CD4-positive, alpha-beta T cell treated with Interleukin-1 beta for 1 hour (primary cell): ENCODE measurements around the gene LCA5L.

ENCODE experiments used
- DNase-seq, 2 donors: peaks; one replicate each; pipeline ENCODE4 v3.0.0-alpha.2; 2020 to 2022

LCA5L gene

DNA sequence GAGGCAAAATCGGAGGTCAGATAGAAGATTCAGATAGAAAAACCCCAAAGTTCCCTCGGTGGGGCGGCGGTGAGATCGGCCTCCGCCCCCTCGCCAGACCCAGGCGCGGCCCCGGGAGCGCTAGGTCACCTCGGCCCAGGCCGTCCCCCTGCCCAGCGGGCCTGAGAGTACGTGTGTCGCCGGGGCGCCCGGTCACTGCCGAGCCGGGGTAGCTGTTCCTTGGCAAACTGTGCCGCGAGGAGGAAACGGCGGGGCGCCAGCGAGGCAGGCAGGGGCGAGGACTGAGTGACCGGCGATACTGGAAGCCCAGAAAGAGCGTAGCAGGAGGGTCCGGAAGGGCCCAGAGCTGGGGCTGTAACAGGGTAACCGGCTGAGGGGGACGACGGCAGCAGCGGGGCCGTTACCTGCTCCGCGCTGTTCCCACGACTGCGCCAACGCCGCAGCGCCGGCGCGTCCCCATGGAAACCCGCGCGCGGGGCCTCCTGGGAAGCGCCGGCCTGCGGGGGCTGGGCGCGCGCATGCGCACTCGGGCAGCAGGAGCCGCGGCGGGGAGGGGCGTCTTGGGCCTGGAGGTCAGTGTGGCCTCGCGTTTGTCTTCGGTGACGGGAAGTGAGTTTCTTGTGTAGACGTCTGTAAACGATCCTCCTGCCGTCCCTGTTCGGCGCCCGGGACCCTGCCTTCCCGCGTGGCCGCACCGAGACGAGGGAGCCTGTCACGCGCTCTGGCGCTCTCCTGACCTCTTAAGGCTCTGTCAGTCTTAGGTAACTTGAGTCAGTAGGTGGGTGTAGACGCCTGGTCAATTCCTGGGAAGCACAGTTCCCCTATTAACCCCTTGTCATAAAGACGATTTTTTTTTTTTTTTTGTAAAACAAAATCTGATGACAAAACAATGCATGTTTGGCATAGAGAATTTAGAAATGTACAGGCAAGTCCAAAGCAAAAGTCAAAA is at the start of gene LCA5L:
TSS of gene LCA5L (minus strand) at position 458 of the 949 bp plus-strand sequence. CDS start 17,285 bp downstream, outside the sequence.
- peak; percentile 93 for DNase-seq

DNA sequence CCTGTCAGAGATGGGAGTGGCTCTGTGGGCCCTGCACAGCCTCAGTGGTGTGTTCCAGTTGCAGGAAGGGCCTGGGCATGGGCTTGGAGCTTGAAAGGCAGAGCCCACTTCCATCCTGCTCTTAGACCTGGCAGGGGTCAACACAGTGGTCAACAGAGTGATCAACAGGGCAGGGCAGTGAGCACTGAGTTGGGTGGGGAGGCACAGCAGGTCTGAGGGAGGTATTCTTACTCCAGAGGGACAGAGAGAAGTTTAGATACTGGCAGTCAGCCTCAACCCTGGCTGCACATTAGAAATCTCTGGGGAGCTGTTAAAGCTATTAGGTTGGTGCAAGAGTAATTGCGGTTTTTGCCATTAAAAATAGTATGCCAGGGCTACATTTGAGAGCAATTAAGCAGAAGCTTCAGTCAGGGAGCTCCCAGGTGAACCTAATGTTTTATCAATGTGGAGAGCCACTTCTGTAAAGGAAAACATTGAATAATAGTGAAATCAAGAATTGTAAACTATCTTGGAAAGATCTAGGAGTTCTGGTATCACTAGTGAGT is 43.9 kb upstream of the LCA5L start:
- no peak for DNase-seq

DNA sequence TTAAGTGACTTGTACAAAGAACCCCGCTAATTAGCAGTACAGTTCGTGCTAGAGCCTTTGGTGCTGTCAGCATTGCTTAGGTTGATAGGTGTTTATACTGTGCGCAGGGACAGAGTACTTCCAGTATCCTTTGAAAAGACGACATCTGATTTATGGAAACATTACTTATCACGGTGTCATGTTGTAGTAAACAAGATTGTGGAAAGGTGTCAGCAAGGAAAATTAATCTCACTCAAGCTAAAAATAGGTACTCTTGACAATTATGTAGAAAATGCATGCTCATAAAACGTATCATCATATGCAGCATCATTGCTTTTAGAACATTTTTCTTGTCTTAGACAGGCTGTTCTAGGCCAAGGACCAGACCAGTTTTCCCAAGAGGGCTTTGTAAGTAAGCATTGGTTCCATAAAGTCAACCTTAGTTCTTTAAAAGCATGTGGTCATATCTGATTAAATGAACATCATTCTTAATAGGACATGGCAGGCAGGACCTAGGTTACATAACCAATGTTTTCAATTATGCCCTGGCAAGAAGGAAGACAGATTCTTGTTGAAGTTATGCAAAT is 39.2 kb upstream of the LCA5L start:
- no peak for DNase-seq

DNA sequence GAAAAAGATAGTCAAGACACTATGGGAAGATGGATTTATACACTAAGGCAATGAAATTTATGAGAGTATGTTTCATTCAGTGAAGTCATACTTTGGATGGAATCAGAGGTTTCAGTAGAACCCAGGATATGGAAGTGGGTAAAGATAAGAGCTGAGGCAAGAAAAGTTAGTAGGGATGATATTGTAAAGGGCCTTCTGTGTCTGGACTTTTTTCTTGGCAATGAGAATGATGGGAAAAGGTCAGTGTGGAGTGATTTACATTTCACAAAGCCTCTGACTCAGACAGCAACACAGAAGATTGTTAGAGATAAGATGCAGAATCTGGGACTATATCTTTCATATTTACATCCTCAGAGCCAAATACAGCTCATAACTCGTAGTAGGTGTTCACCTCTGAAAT is 38.3 kb upstream of the LCA5L start:
- DNase-seq: no peak

DNA sequence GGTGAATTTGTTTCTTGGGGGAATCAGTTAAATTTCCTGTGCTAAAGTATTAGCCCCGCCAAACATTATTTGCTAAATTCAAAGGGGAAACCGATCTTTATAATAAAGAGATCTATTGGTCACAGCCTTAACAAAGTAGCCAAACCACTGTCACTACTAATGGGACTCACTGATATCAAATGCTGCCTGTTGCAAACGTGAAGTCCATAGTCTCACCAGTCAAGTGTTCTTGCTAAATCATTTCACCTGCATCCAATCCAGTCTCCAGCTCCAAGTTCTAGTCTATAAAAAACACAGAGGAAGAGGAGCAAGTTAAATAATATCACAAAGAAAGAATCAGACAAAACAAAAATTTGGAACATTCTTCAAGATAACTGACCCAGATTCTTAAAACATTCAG is 36.3 kb upstream of the LCA5L start:
- DNase-seq: no peak

DNA sequence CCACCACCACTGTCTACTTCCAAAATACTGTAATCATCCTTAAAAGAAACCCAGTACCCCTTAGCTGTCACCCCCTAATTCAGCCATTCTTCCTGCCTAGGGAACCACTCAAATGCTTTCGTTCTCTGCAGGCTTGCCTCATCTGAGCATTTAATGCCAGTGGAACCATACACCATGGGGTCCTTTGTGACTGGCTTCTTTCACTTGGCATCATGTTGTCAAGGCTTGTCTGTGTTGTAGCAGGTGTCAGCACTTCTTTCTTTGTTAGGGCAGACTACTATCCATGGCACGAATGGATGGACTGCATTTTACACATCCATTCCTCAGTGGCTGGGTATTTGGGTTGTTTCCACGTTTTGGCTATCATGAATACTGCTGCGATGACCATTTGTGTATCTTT is 34.7 kb upstream of the LCA5L start:
- DNase-seq: no peak

DNA sequence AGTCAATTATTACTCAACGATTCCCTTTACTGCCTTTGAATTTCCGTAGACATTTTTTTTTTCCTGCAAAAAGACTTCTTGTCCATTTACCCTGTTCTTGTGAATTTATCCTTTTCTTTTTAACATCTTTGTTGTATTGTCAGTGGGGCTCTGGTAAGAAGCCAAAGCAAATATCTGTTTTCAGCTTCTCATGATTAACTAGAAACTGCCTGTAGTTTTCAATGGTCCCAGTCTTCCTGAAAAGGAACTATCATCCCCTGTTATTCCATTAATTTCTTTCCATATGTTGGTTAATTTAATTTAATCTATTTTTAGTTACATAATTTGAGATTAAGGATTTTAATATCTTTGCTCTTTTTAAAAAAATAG is 34.2 kb upstream of the LCA5L start:
- no peak for DNase-seq

DNA sequence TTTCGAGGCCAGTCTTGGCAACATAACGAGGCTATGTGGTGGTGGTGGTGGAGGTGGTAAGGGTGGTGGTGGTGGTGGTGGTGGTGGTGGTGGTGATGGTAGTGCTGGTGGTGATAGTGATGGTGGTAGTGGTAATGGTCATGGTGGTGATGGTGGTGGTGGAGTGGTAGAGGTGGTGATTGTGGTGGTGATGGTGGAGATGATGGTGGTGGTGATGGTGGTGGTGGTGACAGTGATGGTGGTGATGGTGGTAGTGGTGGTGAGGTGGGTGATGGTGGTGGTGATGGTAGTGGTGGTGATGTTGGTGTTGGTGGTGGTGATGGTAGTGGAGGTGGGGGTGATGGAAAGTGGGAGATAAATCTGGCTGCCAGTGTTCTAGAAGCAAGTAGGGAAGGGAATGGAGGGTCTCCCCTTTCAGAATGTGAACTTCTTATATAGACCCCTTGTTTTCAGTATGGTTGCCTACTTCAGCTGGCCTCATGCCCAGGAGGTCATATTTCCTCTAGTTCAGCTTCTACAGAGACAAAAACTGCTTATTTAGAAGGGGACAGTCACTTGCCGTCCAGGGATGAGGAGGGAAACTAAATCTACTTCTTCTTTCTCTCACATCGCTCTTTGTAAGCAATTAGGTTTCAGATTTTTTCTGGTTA is 33.7 kb upstream of the LCA5L start:
- no peak for DNase-seq

DNA sequence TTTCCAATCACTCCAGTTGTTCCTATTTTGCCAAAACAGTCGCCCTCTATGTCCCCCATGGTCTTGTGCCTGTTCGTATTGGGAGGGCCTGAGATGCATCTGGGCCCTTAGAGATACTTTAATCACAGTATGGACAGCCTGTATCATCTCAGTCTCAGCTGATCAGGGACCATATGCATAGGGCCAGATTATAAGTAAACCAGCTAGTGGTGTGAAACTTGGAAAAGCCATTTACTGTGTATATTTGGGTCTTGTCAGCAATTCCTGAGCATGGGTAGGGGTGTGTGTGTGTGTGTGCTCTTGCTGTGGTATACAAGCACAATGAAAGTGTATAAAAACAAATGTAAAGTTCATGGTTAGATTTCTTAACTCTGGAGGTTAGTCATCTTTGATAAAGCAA is 29.0 kb upstream of the LCA5L start:
- no peak for DNase-seq

DNA sequence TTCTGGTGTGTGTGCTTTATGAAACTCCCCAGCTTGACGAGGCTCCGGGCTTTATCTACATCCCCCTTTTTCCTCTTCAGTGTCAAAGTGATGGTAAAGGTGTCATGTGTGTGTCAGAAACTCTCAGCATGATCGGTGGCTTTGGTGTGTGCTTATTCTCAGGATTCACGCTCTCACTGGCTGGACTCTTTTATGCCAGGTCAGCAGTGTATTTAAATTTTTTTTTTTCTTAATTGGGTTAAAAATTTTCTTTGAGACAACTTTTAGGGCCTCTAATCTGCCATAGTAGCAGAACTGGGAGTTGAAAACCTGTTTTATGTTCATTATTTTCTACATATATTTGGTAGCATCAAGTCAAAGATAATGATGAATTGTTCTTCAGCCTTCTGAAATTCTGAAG is 27.2 kb upstream of the LCA5L start:
- no peak for DNase-seq

DNA sequence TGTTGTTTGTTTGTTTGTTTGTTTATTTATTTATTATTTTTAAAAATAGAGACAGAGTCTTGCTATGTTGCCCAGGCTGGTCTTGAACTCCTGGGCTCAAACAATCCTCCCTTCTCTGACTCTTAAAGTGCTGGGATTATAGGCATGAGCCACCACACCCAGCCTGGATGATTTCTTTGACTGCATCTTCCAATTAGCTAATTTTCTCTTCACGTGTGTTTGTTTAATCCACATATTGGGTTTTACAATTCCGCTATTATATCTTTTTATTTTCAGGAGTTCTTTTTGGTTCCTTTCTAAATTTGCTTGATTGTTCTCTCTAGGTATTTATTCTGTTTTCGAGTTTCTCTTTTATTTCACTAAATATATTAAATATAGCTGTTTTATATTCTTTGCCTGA is 26.0 kb upstream of the LCA5L start:
- no peak for DNase-seq

DNA sequence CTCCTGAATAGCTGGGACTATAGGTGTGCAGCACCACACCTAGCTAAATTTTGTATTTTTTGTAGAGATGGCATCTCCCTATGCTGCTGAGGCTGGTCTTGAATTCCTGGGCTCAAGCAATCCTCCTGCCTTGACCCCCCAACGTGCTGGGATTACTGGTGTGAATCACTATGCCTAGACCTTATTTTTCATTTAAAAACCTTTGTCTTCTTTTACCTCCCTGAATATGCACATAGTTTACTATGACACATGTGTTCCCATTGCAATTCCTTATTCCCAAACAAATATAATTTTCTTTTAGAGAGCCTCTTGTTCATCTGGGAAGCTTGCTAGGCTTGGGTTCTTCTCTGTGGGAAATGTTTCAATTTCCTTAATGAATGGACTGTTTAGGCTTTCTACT is 23.0 kb upstream of the LCA5L start:
- no peak for DNase-seq

DNA sequence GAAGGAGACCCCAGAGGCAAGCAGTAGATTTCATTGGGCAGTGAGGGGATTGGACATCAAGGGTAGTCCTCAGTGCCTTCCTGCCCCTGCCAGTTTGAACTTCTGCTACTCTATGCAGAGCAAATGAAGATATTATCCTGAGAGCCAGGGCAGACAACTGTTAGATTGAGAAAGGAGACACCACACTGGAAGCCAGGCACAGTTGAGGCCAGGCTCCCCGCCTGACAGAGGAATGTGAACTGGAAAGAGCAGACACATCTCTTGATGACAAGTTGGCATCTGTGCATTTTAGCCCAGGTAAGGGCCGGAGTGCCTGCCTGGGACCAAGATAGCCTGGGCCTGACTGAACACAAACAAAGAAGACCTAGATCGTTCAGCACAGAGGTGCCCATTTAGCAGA is 22.2 kb upstream of the LCA5L start:
- no peak for DNase-seq

DNA sequence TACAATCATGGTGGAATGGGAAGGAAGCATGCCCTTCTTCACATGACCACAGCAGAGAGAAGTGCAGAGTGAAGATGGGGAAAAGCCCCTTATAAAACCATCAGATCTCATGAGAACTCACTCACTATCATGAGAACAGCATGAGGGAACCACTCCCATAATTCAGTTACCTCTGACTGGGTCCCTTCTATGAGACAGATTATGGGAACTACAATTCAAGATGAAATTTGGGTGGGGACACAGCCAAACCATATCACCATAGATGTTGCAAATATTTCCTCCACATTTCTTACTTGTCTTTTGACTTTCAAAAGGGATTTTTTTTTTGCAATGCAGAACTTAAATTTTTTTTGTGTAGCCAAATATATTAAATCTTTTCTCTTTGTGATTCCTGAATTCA is 21.0 kb upstream of the LCA5L start:
- DNase-seq: no peak

DNA sequence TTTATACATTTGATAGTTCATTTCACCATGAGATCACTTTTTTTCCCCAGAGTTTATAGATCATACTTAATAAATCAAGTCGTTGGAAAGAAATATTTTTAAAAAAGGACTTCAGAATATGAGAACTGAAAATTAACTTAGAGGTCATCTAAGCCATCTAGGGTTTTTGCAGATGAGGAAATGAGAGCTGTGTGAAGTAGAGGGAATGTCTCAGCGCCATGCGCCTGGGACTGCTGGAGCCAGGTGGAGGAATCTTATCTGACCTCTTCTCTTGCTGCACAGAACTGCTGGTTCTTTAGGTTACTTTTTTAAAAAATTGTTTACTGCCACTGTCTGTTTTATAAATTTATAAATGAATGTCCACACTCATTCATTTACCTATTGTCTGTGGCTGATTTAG is 17.7 kb upstream of the LCA5L start:
- DNase-seq: no peak

DNA sequence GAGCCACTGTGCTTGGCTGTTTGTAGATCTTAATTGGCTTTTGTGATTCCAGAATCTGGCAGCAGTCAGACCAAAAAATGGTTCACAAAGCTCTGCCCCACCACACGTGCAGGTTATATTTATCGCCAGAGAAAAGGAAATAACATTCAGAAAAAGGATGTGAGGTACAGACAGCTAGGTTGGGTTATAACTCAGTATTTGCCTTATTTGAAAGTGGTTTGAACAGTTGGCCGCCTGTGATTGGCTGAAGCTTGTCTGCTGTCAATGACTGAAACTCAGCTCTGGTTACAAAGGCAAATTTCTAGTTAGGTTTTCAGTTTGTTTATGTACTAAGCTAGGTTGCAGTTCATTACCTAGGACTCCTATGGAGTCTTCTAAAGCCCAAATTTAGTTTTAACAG is 15.8 kb upstream of the LCA5L start:
- DNase-seq: no peak

DNA sequence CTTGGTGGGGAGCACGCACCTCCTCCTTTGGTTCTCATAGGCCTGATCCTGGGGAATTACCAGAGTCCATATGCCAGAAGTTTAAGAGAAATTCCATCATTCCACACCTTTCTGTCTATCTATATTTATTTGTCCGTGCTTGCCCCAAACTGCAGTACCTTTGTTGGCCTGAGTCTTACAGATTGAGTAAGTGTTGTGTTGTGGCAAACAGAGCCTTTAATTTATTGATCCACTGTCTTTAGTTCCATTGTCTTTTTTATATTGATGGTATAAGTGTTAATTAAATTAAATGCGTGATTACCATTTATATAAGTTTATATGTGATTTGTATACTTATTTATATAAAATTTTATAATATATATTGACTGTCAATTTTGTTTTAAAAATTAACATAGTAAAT is 11.1 kb upstream of the LCA5L start:
- no peak for DNase-seq

DNA sequence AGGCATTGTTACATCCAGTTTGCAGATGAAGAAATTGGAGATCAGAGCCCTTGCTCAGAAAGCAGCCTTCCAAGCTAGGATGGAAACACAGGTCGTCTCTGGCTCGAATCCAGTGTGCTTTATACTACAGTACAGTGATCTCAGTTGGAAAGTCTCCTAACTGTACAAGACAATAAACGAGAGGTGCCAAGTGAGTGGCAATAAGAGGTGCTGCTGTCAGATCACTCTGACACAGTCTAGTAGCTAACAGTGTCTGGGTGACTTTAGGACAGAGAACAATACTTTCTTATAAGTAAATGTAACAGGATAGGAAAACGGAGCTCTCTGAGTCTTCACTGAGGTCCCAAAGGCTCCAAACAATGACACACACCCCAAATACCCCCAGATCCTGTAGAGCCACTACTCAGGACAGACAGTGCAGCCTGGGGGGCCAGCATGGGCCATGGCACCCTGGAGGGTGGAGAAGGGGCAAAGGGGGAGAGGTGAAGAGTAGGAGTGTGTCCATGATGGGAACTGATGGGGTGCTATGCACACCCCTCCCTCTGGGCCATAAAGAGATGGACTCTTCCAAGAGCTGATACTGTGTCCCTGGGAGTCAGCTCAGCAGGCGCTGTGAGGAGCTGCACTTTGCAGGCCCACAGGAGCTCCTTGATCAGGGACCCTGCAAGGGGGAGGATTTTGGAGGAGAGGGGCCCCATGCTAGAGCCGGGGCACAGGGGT is 9.5 kb upstream of the LCA5L start:
- no peak for DNase-seq

DNA sequence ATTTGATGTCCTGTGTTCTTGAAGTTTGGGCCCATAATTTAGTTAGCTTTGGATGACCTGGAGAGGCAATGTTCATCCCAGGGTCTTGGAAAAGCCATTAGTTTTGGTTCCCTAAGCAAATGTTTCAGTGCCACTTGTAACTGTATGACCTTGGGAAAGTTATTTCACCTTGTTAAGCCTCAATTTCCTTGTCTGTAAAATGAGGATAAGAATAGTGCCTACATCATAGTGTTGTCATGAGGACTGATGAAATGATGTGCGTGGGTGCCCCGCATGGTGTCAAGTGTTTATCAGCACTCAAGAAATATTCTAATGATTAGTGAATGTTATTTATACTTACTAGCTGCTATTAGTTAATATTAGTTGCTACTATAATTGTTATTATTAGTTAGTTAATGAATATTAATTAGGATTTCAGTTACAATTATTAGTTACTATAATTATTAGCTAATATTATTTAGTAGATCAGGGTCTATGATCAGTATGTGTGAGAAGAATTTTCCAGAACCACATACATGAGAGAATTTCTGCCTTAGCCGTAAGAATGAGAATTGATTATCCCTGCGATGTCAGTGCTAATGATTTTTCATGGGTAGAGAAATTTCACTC is 8.1 kb upstream of the LCA5L start:
- DNase-seq: no peak

DNA sequence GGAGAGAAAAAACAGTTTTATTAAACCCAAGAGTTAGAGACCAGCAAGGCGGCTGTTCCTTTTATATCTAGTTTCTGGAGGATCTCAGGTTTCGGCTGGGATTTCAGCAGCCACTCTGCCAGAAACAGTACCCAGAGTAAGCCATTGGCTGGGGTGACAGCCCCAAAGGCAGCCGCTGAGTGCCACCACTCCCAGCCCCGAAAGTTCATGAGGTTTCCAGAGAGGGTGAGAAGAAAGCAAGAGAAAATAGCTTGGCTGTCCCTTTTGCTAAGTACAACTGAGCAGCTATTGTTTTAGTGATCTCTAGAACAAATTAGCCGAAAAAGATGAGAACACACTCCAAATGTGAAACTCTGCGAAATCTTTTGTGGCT is 7.4 kb upstream of the LCA5L start:
- no peak for DNase-seq

DNA sequence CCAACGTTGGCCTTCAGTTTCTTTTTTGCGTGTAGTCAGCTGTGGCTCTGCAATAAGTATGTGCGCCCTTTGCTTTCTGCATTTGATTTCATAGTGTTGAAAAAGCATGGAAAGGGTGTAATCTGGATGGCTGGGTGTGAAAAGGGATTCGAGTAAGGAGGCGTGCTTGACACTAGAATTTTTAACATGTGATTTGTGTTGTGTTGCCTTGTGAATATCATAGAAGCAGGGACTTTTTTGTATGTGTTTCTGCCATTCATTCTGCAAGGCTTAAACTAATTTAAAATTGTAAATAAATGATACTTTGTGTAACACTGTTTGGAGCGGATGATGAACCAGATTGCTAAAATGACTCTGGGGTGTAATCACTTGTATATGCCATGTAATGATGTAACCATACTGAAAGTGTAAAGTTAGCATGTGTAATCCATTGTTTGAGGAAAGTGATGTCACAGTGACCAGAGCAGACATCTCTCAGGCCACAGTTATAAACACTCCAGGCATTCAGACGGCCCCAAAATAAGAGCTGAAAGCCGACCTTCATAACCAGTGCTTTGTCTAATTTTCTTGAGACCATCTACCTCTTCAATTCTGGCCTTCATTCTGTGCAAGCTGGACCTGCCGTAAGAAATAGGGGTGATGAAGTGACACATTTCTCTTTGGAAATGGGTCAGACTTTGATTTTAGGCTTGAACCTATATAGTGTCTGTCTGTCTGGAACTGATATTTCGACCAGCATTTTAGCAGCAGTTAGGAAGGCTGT is 6.8 kb upstream of the LCA5L start:
- no peak for DNase-seq
